HCT116 (cell line): ENCODE results near the gene CORO2B. TPM values are rescaled to one million over a fixed set of nuclear protein-coding genes. Genes with fewer than 3 reads are reported as not detected.

ENCODE experiments used
- ATAC-seq: fragments of 200-7000 bp; cut with Tn5 transposase; 2 replicates; pipeline ENCODE4 v1.9.1; 2020; ENCODE audit warnings: mild to moderate bottlenecking, moderate library complexity
- BruUV-seq: library from RNA; stranded (reverse); fragments of 400-500 nt; replicated peaks from 2 replicates; lab custom pipeline; 2021; lab: Mats Ljungman, UMichigan
- CTCF ChIA-PET: fragments of 300-600 bp; sonication (Branson Sonifier 250); formaldehyde crosslinking; loops from one replicate; lab custom pipeline; 2021; ENCODE audit warnings: antibody characterized with exemption; lab: Charles Lee
- POLR2A ChIA-PET: fragments of 300-600, 350-600 bp; sonication (Branson Sonifier 250); formaldehyde crosslinking; loops from one replicate; lab custom pipeline; 2021; ENCODE audit warnings: antibody characterized with exemption; lab: Charles Lee
- RAD21 ChIA-PET, 2 experiments: fragments of 300-600 bp; sonication (Branson Sonifier 250); formaldehyde crosslinking; loops; one replicate each; lab custom pipeline; 2023; ENCODE audit warnings: low total read pairs in 2 of 2; ENCODE audit not compliant: uncharacterized antibody in 2 of 2, unreplicated experiment in 2 of 2, low non-redundant PET in 1 of 2; lab: Charles Lee
- DNase-seq: peaks from one replicate; pipeline ENCODE4 v3.0.0-alpha.2; 2010; ENCODE audit warnings: low read depth, low spot score
- H2AFZ ChIP-seq: fragments of 200-600 bp; shearing (Covaris generic), sonication (generic); 2 replicates; pipeline ENCODE4 v1.6.1; 2017; ENCODE audit warnings: low read depth, mixed run types, mixed read lengths, antibody characterized with exemption, low read length; ENCODE audit not compliant: poor library complexity, severe bottlenecking
- H3K27ac ChIP-seq: 2 replicates; pipeline ENCODE4 v1.5.1; 2012; ENCODE audit warnings: low read depth, low read length
- H3K27me3 ChIP-seq: fragments of 200-600 bp; sonication (generic); 2 replicates; pipeline ENCODE4 v1.6.1; 2016; ENCODE audit warnings: mixed run types, low read length, mixed read lengths; ENCODE audit not compliant: insufficient read depth
- H3K36me3 ChIP-seq, 2 experiments: fragments of 200-500 bp in 1 of 2; fragments of 200-600 bp in 1 of 2; sonication (Bioruptor generic) in 1 of 2; sonication (generic) in 1 of 2; 2 replicates each; pipeline versions ENCODE4 v1.5.1 to v1.6.1; 2014 to 2016; ENCODE audit warnings: low read length in 2 of 2, inconsistent platforms in 1 of 2, mixed read lengths in 1 of 2, mixed run types in 1 of 2; ENCODE audit not compliant: insufficient read depth in 2 of 2, control insufficient read depth in 1 of 2
- H3K4me1 ChIP-seq, 2 experiments: fragments of 200-600 bp in 1 of 2; sonication (generic) in 1 of 2; 2 replicates each; pipeline versions ENCODE4 v1.5.1 to v1.6.1; 2012 to 2017; ENCODE audit warnings: low read length in 2 of 2, inconsistent platforms in 1 of 2, mild to moderate bottlenecking in 1 of 2, mixed read lengths in 1 of 2, mixed run types in 1 of 2, moderate library complexity in 1 of 2; ENCODE audit not compliant: insufficient read depth in 2 of 2, control insufficient read depth in 1 of 2
- H3K4me2 ChIP-seq: fragments of 200-600 bp; sonication (generic); 2 replicates; pipeline ENCODE4 v1.6.1; 2017; ENCODE audit warnings: mixed run types, low read length, mixed read lengths
- H3K4me3 ChIP-seq, 2 experiments: fragments of 200-600 bp in 1 of 2; sonication (generic) in 1 of 2; replicated peaks in 1 of 2; 2 replicates each; pipeline ENCODE4 v1.5.1; 2011 to 2016; ENCODE audit warnings: low read length in 2 of 2, control low read depth in 1 of 2, low read depth in 1 of 2, mild to moderate bottlenecking in 1 of 2, mixed read lengths in 1 of 2, mixed run types in 1 of 2
- H3K79me2 ChIP-seq: fragments of 200-600 bp; sonication (generic); 2 replicates; pipeline ENCODE4 v1.6.1; 2017; ENCODE audit warnings: mild to moderate bottlenecking, mixed run types, low read length, moderate library complexity, mixed read lengths; ENCODE audit not compliant: insufficient read depth
- H3K9ac ChIP-seq: fragments of 200-600 bp; sonication (generic); 2 replicates; pipeline ENCODE4 v1.6.1; 2016; ENCODE audit warnings: low read length, mixed read lengths
- H3K9me2 ChIP-seq: fragments of 200-600 bp; sonication (generic), shearing (Covaris generic); 2 replicates; pipeline ENCODE4 v1.6.1; 2017; ENCODE audit warnings: mixed run types, mild to moderate bottlenecking, moderate library complexity; ENCODE audit not compliant: insufficient read depth
- H3K9me3 ChIP-seq, 2 experiments: fragments of 200-500 bp in 1 of 2; fragments of 200-600 bp in 1 of 2; sonication (Bioruptor generic) in 1 of 2; sonication (generic) in 1 of 2; 2 replicates each; pipeline ENCODE4 v1.6.1; 2014 to 2017; ENCODE audit warnings: low read length in 2 of 2, mixed read lengths in 2 of 2, inconsistent platforms in 1 of 2, low read depth in 1 of 2, mild to moderate bottlenecking in 1 of 2, mixed run types in 1 of 2, moderate library complexity in 1 of 2; ENCODE audit not compliant: control insufficient read depth in 1 of 2, insufficient read depth in 1 of 2
- H4K20me1 ChIP-seq: fragments of 200-600 bp; sonication (generic), shearing (Covaris generic); 2 replicates; pipeline ENCODE4 v1.6.1; 2017; ENCODE audit warnings: mixed run types, mild to moderate bottlenecking, moderate library complexity; ENCODE audit not compliant: insufficient read depth
- CEBPB ChIP-seq: IDR thresholded peaks from 2 replicates; pipeline ENCODE4 v1.6.1; 2012; ENCODE audit warnings: low read depth
- ELF1 ChIP-seq: IDR thresholded peaks from 2 replicates; pipeline ENCODE4 v1.6.1; 2012; ENCODE audit warnings: low read depth, borderline replicate concordance
- EZH2 ChIP-seq: fragments of 200-600 bp; sonication (generic); IDR thresholded peaks from 2 replicates; pipeline ENCODE4 v1.6.1; 2017; ENCODE audit warnings: antibody characterized with exemption, mixed run types
- EZH2phosphoT487 ChIP-seq: fragments of 200-600 bp; IDR thresholded peaks from 2 replicates; pipeline ENCODE4 v1.6.1; 2018; ENCODE audit warnings: antibody characterized with exemption, borderline replicate concordance
- FOSL1 ChIP-seq: IDR thresholded peaks from 2 replicates; pipeline ENCODE4 v1.6.1; 2012; ENCODE audit warnings: low read depth
- JUND ChIP-seq: IDR thresholded peaks from 2 replicates; pipeline ENCODE4 v1.6.1; 2012
- RAD21 ChIP-seq: IDR thresholded peaks from 2 replicates; pipeline ENCODE4 v1.6.1; 2012; ENCODE audit warnings: low read depth, mild to moderate bottlenecking
- SIN3A ChIP-seq: IDR thresholded peaks from 2 replicates; pipeline ENCODE4 v1.6.1; 2012; ENCODE audit warnings: low read depth
- SRF ChIP-seq: IDR thresholded peaks from 2 replicates; pipeline ENCODE4 v1.6.1; 2012; ENCODE audit warnings: low read depth
- TCF7L2 ChIP-seq: IDR thresholded peaks from 2 replicates; pipeline ENCODE4 v1.7.0; 2011; ENCODE audit warnings: borderline replicate concordance, inconsistent platforms; ENCODE audit not compliant: insufficient read depth, insufficient read length; ENCODE audit errors: extremely low read depth
- YY1 ChIP-seq: IDR thresholded peaks from 2 replicates; pipeline ENCODE4 v1.6.1; 2011; ENCODE audit warnings: low read length, low read depth, moderate library complexity, mild to moderate bottlenecking; ENCODE audit not compliant: insufficient replicate concordance; ENCODE audit errors: extremely low read depth
- ZFX ChIP-seq: fragments of 450-650 bp; IDR thresholded peaks from 2 replicates; pipeline ENCODE4 v1.6.1; 2017
- intact Hi-C: fragments of 100-400 bp; cut with micrococcal nuclease; formaldehyde crosslinking; loops from 2 replicates; pipeline ENCODE4 v1.10.0; 2022
- total RNA-seq: library from RNA; stranded (reverse); gene quantifications from one replicate; pipeline ENCODE4 v1.2.1, GENCODE V29; 2021; ENCODE audit not compliant: unreplicated experiment
- TF ChIP-seq, protein P1 (sequence below): IDR thresholded peaks from 2 replicates; pipeline ENCODE4 v1.6.1; 2012; ENCODE audit warnings: low read depth
- TF ChIP-seq, protein P2 (sequence below): IDR thresholded peaks from 2 replicates; pipeline ENCODE4 v1.6.1; 2012
- TF ChIP-seq, protein P3 (sequence below): IDR thresholded peaks from 2 replicates; pipeline ENCODE4 v1.6.1; 2012

Gene CORO2B
- total RNA-seq, 1 experiment from 2014 or later, result 2.8 TPM

- Histone ChIP-seq H3K9ac (no peak overlapping the region), H4K20me1 (no peaks in the 10 kb centered on the region), H3K36me3 (no peaks in the 10 kb centered on the region)
- TF ChIP-seq ZFX (no peak), EZH2phosphoT487 (no peak), YY1 (no peak), RAD21 (no peak)
- TF ChIP-seq, all 23 proteins: peak for 0
- no peaks in the 10 kb centered on the region for H3K9me3 ChIP-seq
- H3K27me3 ChIP-seq, result no peaks in the 10 kb centered on the region
- no peak overlapping the region for H3K27ac ChIP-seq
- DNase-seq (no peak), ATAC-seq (no peak)
- H3K9me2 ChIP-seq, result no peaks in the 10 kb centered on the region
- H3K79me2 ChIP-seq, result no peaks in the 10 kb centered on the region
- no peak overlapping the region for H3K4me3 ChIP-seq
- CTCF ChIA-PET, result interaction anchor here (1.0 kb wide), 1 partner anchor 244 kb away, joined by 4 read pairs; no protein-coding TSS in a partner anchor
- BruUV-seq, result no TSS peak
- H3K4me2 ChIP-seq, result no peak overlapping the region
- no peak overlapping the region for H2AFZ ChIP-seq
- RAD21 ChIA-PET, result no interaction called here
- POLR2A ChIA-PET, result no interaction called here
- peaks cover 0 to 1% of the 10 kb centered on the region in 2 experiments; a peak in 1 of 4 replicates for H3K4me1 ChIP-seq
- intact Hi-C loops, result no loop called here
Observed at GRCh38 chr15:68632101-68632500, 53.3 kb downstream of the CORO2B start.

DNA sequence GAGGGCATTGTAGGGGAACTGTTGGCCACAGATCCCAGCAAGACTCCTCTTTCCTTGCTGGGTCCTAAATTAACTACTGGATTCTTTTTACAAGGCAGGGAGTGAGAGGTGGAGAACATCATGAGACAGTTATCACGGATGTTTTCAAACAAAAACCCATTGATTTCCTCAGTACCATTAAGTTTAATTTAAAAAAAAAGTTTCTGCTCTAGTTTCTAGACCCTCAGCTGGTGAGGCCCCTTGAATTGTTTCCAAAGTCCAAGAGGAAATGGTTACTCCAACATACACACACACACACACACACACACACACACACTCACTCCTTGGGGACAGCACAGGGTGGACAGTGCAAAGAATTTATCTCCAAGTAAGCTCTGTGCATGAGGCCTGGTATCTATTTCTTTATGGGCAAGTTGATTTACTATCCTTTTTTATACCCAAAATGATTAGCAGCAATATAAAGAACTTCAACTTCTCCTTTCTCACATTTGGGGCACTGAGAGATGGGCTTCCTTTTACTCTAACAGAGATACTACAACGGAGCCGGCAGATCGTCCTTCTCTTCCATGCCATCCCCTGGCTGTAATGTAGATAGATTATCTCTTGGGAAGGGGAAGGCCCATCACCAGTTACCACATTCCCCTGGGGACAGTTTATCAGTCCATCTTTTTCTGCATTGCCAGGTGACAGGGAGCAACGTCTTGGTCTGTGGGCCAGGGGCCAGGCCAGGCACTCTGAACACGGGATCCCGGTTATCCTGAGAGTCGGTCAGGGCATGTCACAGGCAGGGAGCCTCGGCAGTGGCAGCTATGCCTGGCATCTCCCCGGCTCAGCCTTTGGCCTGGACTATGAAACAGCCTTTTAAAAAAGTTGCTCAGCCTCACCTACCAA, 54.7 kb downstream of the CORO2B start:
- POLR2A ChIA-PET, result interaction anchor here (1.0 kb wide), 1 partner anchor 52 kb away, joined by 3 read pairs; no protein-coding TSS in a partner anchor
- Histone ChIP-seq H2AFZ (no peak overlapping the region), H3K36me3 (no peaks in the 10 kb centered on the region), H3K9ac (no peak overlapping the region), H3K4me1 (no peaks in the 10 kb centered on the region), H3K4me2 (no peak overlapping the region), H3K4me3 (no peak overlapping the region), H3K9me2 (no peaks in the 10 kb centered on the region), H3K27me3 (no peaks in the 10 kb centered on the region), H4K20me1 (no peaks in the 10 kb centered on the region), H3K79me2 (no peaks in the 10 kb centered on the region), H3K27ac (no peak overlapping the region), H3K9me3 (no peaks in the 10 kb centered on the region)
- DNase-seq (no peak), ATAC-seq (no peak)
- intact Hi-C loops, result no loop called here
- TF ChIP-seq, protein P1, sequence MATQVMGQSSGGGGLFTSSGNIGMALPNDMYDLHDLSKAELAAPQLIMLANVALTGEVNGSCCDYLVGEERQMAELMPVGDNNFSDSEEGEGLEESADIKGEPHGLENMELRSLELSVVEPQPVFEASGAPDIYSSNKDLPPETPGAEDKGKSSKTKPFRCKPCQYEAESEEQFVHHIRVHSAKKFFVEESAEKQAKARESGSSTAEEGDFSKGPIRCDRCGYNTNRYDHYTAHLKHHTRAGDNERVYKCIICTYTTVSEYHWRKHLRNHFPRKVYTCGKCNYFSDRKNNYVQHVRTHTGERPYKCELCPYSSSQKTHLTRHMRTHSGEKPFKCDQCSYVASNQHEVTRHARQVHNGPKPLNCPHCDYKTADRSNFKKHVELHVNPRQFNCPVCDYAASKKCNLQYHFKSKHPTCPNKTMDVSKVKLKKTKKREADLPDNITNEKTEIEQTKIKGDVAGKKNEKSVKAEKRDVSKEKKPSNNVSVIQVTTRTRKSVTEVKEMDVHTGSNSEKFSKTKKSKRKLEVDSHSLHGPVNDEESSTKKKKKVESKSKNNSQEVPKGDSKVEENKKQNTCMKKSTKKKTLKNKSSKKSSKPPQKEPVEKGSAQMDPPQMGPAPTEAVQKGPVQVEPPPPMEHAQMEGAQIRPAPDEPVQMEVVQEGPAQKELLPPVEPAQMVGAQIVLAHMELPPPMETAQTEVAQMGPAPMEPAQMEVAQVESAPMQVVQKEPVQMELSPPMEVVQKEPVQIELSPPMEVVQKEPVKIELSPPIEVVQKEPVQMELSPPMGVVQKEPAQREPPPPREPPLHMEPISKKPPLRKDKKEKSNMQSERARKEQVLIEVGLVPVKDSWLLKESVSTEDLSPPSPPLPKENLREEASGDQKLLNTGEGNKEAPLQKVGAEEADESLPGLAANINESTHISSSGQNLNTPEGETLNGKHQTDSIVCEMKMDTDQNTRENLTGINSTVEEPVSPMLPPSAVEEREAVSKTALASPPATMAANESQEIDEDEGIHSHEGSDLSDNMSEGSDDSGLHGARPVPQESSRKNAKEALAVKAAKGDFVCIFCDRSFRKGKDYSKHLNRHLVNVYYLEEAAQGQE, result no peak
- TF ChIP-seq CEBPB, result no peak
- TF ChIP-seq, protein P2, sequence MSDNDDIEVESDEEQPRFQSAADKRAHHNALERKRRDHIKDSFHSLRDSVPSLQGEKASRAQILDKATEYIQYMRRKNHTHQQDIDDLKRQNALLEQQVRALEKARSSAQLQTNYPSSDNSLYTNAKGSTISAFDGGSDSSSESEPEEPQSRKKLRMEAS, result no peak
- no peak for TF ChIP-seq JUND
- no peak for TF ChIP-seq EZH2
- TF ChIP-seq, protein P3, sequence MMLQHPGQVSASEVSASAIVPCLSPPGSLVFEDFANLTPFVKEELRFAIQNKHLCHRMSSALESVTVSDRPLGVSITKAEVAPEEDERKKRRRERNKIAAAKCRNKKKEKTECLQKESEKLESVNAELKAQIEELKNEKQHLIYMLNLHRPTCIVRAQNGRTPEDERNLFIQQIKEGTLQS, result no peak
- TF ChIP-seq ZFX, result no peak
- no peak for TF ChIP-seq SRF
- TF ChIP-seq EZH2phosphoT487, result no peak
- no peak for TF ChIP-seq SIN3A
- no peak for TF ChIP-seq TCF7L2
- no peak for TF ChIP-seq FOSL1
- no peak for TF ChIP-seq ELF1
- TF ChIP-seq RAD21, result no peak
- RAD21 ChIA-PET, result no interaction called here
- CTCF ChIA-PET, result no interaction called here
- BruUV-seq, result no TSS peak
